A549 (cell line): ENCODE measurements around the gene POLR3A.

Experiments used
- CEBPB ChIP-seq, 2 experiments: fragments of >200 bp in 1 of 2; sonication (Bioruptor Twin) in 1 of 2; formaldehyde crosslinking in 1 of 2; IDR thresholded peaks; 2 replicates each; pipeline ENCODE4 v1.6.1; 2012 to 2016
- ELK1 ChIP-seq: fragments of 150-350 bp; IDR thresholded peaks from 2 replicates; pipeline ENCODE4 v1.6.1; 2014; ENCODE audit warnings: low read depth, mild to moderate bottlenecking, low read length
- EP300 ChIP-seq, 2 experiments: fragments of >200 bp; sonication (Bioruptor Twin); formaldehyde crosslinking; IDR thresholded peaks; 2 replicates in 1 of 2; 3 replicates in 1 of 2; pipeline ENCODE4 v1.6.1; 2016 to 2017
- HDAC2 ChIP-seq: fragments of 200-600 bp; sonication (generic); IDR thresholded peaks from 2 replicates; pipeline ENCODE4 v1.6.1; 2016
- NR3C1 ChIP-seq: fragments of >200 bp; sonication (Bioruptor Twin); formaldehyde crosslinking; IDR thresholded peaks from 3 replicates; pipeline ENCODE4 v1.6.1; 2017
- POLR2A ChIP-seq: IDR thresholded peaks from 2 replicates; pipeline ENCODE4 v1.6.1; 2012; ENCODE audit warnings: mild to moderate bottlenecking, low read length
- RARB ChIP-seq: fragments of 250-450 bp; sonication (Bioruptor Pico); IDR thresholded peaks from 2 replicates; pipeline ENCODE4 v1.8.0; 2021; ENCODE audit warnings: mild to moderate bottlenecking, moderate library complexity
- RCOR1 ChIP-seq: fragments of 150-350 bp; IDR thresholded peaks from 2 replicates; pipeline ENCODE4 v1.6.1; 2014; ENCODE audit warnings: antibody characterized with exemption, low read length, low read depth
- TP53 ChIP-seq: fragments of 250-450 bp; sonication (Bioruptor Pico); IDR thresholded peaks from 2 replicates; pipeline ENCODE4 v1.5.0; 2021; ENCODE audit warnings: mild to moderate bottlenecking, moderate library complexity
- USF2 ChIP-seq: fragments of 450-650 bp; IDR thresholded peaks from 2 replicates; pipeline ENCODE4 v1.6.1; 2014; ENCODE audit warnings: antibody characterized with exemption
- TF ChIP-seq, protein P1 (sequence below): fragments of >200 bp; sonication (Bioruptor Twin); formaldehyde crosslinking; IDR thresholded peaks from 3 replicates; pipeline ENCODE4 v1.5.1; 2016
- TF ChIP-seq, protein P2 (sequence below): IDR thresholded peaks from 2 replicates; pipeline ENCODE4 v1.6.1; 2012
- TF ChIP-seq, protein P3 (sequence below): IDR thresholded peaks from 2 replicates; pipeline ENCODE4 v1.6.1; 2012

DNA sequence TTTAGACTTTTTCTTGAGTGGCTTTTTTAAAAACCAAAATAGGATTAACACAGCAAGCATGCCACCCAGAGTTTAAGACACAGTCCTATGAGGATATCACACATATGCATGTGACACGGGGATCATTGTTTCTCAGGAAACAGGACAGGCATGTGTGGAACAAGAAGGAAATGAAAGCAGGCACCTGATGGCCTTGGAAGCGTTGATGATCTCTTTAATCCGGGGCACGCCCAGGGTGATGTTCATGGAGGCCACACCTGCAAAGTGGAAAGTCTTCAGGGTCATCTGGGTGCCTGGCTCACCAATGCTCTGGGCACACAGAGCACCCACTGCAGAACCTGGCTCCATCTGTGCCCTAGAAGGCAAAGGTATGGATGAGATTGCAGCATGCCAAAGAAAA, 44.3 kb downstream of the POLR3A start:
- TF ChIP-seq, protein P1, sequence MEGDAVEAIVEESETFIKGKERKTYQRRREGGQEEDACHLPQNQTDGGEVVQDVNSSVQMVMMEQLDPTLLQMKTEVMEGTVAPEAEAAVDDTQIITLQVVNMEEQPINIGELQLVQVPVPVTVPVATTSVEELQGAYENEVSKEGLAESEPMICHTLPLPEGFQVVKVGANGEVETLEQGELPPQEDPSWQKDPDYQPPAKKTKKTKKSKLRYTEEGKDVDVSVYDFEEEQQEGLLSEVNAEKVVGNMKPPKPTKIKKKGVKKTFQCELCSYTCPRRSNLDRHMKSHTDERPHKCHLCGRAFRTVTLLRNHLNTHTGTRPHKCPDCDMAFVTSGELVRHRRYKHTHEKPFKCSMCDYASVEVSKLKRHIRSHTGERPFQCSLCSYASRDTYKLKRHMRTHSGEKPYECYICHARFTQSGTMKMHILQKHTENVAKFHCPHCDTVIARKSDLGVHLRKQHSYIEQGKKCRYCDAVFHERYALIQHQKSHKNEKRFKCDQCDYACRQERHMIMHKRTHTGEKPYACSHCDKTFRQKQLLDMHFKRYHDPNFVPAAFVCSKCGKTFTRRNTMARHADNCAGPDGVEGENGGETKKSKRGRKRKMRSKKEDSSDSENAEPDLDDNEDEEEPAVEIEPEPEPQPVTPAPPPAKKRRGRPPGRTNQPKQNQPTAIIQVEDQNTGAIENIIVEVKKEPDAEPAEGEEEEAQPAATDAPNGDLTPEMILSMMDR: no peak
- TF ChIP-seq, protein P2, sequence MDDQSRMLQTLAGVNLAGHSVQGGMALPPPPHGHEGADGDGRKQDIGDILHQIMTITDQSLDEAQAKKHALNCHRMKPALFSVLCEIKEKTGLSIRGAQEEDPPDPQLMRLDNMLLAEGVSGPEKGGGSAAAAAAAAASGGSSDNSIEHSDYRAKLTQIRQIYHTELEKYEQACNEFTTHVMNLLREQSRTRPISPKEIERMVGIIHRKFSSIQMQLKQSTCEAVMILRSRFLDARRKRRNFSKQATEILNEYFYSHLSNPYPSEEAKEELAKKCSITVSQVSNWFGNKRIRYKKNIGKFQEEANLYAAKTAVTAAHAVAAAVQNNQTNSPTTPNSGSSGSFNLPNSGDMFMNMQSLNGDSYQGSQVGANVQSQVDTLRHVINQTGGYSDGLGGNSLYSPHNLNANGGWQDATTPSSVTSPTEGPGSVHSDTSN: no peak
- TF ChIP-seq TP53 (CRISPR knock-in tag) (no peak), NR3C1 (no peak), USF2 (no peak), CEBPB (IDR thresholded peaks at IDR 0.05) (no peak), POLR2A (no peak), HDAC2 (no peak), ELK1 (no peak), EP300 (IDR thresholded peaks at IDR 0.05) (no peak), RCOR1 (no peak), RARB (CRISPR knock-in tag) (no peak)
- TF ChIP-seq, protein P3, sequence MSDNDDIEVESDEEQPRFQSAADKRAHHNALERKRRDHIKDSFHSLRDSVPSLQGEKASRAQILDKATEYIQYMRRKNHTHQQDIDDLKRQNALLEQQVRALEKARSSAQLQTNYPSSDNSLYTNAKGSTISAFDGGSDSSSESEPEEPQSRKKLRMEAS: no peak
